ENCODE results near the gene GLI3. TPM values are rescaled to one million over a fixed set of nuclear protein-coding genes. Genes with fewer than 3 reads are reported as not detected.

GLI3 gene
- total RNA-seq, 1 donor from 2014 or later = 2.2 TPM

- no peak for DNase-seq (ENCODE audit: low spot score in 2 of 2)
- Histone ChIP-seq H3K36me3 (no peaks in the 10 kb centered on the region), H3K4me3 (peak overlapping the region in 1 of 2 donors; percentile 37), H3K4me1 (peaks cover 0 to 20% of the 10 kb centered on the region in 2 donors), H3K27ac (peak overlapping the region in 1 of 2 donors; percentile 2), H3K9me3 (no peaks in the 10 kb centered on the region), H3K27me3 (no peaks in the 10 kb centered on the region)
- TF ChIP-seq CTCF (IDR thresholded peaks at IDR 0.05) = no peak
- intact Hi-C loops (cut with DNase I) = loop anchor here (1.0 to 5.0 kb wide), 2 partner anchors 13 to 281 kb away; partner anchors contain the start of gene GLI3
Observed at GRCh38 chr7:41956705-41957104, 280.3 kb downstream of the GLI3 start.

- H3K4me1 ChIP-seq = peaks cover 0 to 20% of the 10 kb centered on the region in 2 donors
- H3K9me3 ChIP-seq = no peaks in the 10 kb centered on the region
- TF ChIP-seq CTCF (IDR thresholded peaks at IDR 0.05) = no peak
- H3K27me3 ChIP-seq = no peaks in the 10 kb centered on the region
- DNase-seq (ENCODE audit: low spot score in 2 of 2) = peak; percentile 54 to 97
- H3K4me3 ChIP-seq = peak overlapping the region; percentile 22 to 37
- no peaks in the 10 kb centered on the region for H3K36me3 ChIP-seq
- intact Hi-C loops (cut with DNase I) = loop anchor here (1.0 to 5.0 kb wide), 2 partner anchors 13 to 281 kb away; partner anchors contain the start of gene GLI3
- peak overlapping the region in 1 of 2 donors; percentile 2 for H3K27ac ChIP-seq
Observed at GRCh38 chr7:41955893-41956675, 280.9 kb downstream of the GLI3 start.

- DNase-seq (ENCODE audit: low spot score in 2 of 2) = no peak
- Histone ChIP-seq H3K9me3 (no peaks in the 10 kb centered on the region), H3K36me3 (no peaks in the 10 kb centered on the region), H3K4me1 (peaks cover 0 to 20% of the 10 kb centered on the region in 2 donors), H3K27me3 (no peaks in the 10 kb centered on the region), H3K27ac (no peak overlapping the region), H3K4me3 (peak overlapping the region in 1 of 2 donors; percentile 37)
- no peak for TF ChIP-seq CTCF (IDR thresholded peaks at IDR 0.05)
- intact Hi-C loops (cut with DNase I) = loop anchor here (5.0 kb wide), 1 partner anchor 282 kb away; the partner anchor contains the start of gene GLI3
Observed at GRCh38 chr7:41955451-41955850, 281.6 kb downstream of the GLI3 start.

GRCh38 chr7:41954976-41955375, 282.0 kb downstream of the GLI3 start:
- Histone ChIP-seq H3K4me1 (peaks cover 0 to 20% of the 10 kb centered on the region in 2 donors), H3K27ac (no peak overlapping the region), H3K27me3 (no peaks in the 10 kb centered on the region), H3K36me3 (no peaks in the 10 kb centered on the region), H3K9me3 (no peaks in the 10 kb centered on the region), H3K4me3 (no peak overlapping the region)
- no peak for TF ChIP-seq CTCF (IDR thresholded peaks at IDR 0.05)
- intact Hi-C loops (cut with DNase I) = loop anchor here (5.0 kb wide), 1 partner anchor 282 kb away; the partner anchor contains the start of gene GLI3
- no peak for DNase-seq (ENCODE audit: low spot score in 2 of 2)

- DNase-seq (ENCODE audit: low spot score in 2 of 2) = no peak
- intact Hi-C loops (cut with DNase I) = no loop called here
- Histone ChIP-seq H3K9me3 (no peaks in the 10 kb centered on the region), H3K27me3 (no peaks in the 10 kb centered on the region), H3K36me3 (no peaks in the 10 kb centered on the region), H3K4me3 (no peak overlapping the region), H3K27ac (no peak overlapping the region), H3K4me1 (no peaks in the 10 kb centered on the region)
- no peak for TF ChIP-seq CTCF (IDR thresholded peaks at IDR 0.05)
Observed at GRCh38 chr7:41948503-41948902, 288.5 kb downstream of the GLI3 start.
